ENCODE measurements around the gene CWC27.

GRCh38 chr5:64766941-64767340 is 1.8 kb upstream of the CWC27 start:
- TF ChIP-seq CTCF (IDR thresholded peaks at IDR 0.05) (no peak), POLR2A (IDR thresholded peaks at IDR 0.05) (no peak), POLR2AphosphoS5 (IDR thresholded peaks at IDR 0.05) (no peak)
